ENCODE results near the gene TSPYL2.
A peak's percentile ranks its signal among the peaks of the same experiment; 100 is the strongest.

Gene TSPYL2

GRCh38 chrX:53081925-53082772, at the start of gene TSPYL2:
TSPYL2 (plus strand) TSS chrX:53082367; CDS start chrX:53082499, 132 bp downstream.
- DNase-seq (ENCODE audit: low spot score) = peak; percentile 92

DNA sequence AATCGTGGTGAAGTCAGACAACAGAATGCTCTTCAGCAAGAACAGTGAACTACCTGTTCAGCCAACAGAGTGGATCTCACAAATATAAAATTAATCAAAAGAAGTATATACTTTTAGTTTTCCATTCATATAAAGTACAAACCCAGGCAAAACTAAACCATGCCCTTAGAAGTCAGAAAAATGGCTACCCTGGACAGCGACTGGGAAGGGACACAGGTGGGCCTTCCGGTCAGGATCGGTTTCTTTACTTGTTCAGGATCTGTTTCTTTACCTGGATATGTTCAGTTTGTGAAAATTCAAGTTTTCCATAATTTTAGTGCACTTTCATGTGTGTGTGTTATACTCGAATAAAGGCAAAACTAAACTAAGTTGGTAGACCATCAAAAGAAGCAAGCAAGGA, 46.0 kb upstream of the TSPYL2 start:
- no peak for DNase-seq (ENCODE audit: low spot score)

- DNase-seq (ENCODE audit: low spot score) = no peak
Measured at GRCh38 chrX:53039236-53039635, 42.9 kb upstream of the TSPYL2 start.

- DNase-seq (ENCODE audit: low spot score) = no peak
Measured at GRCh38 chrX:53044995-53045394, 37.2 kb upstream of the TSPYL2 start.

- no peak for DNase-seq (ENCODE audit: low spot score)
Measured at GRCh38 chrX:53047228-53047627, 34.9 kb upstream of the TSPYL2 start.

DNA sequence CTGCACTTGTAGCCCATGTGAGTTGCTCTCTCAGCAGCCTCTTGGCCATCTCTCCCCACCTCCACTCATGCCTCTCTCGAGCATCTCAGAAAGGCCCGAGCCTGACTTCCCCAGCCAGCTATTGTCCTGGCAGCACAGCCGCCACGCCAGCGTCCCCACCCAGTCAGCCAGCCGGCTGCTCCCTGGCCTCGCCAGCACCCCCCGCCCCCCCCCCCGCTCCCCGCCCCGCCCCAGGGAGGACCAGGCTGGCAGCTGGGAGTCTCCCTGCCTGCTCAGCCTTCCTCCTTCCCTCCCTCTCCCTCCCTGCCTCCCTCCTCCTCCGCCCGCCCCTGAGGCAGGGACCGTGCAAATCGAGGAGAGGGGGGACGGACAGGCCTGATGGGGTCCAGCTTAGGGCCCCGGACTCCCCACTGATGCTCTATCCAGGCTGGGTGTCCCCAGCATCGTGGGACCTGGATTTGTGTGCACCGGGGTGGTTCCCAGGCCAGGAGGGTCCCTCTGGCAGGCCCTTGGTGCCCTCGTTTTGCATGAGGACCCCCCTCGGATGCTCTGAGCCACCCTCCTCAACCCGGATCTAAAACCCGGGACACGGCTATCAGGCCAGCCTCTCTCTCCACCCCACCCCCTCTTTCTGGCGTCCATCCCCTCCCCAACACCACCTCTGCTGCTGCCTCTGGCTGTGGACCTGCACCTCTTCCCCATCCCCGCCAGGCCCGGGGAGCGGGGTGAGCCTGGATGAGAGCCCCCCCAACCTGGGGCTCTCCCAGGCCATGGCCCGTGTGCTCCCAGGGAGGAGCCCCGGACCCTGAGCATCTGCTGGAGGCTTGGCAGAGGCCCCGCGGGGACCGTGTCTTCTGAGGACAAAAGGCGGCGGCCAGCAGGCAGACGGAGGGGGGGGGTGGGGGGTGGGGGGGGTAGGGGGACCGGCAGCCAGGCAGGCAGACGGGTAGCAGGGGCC, 33.7 kb upstream of the TSPYL2 start, which contains the start of gene GPR173:
Gene GPR173, plus strand, starts transcription at position 621 of the 958 bp plus-strand sequence. CDS start 27,833 bp downstream, outside the sequence.
- no peak for DNase-seq (ENCODE audit: low spot score)

GRCh38 chrX:53049127-53049517, 33.0 kb upstream of the TSPYL2 start:
- DNase-seq (ENCODE audit: low spot score) = no peak

DNA sequence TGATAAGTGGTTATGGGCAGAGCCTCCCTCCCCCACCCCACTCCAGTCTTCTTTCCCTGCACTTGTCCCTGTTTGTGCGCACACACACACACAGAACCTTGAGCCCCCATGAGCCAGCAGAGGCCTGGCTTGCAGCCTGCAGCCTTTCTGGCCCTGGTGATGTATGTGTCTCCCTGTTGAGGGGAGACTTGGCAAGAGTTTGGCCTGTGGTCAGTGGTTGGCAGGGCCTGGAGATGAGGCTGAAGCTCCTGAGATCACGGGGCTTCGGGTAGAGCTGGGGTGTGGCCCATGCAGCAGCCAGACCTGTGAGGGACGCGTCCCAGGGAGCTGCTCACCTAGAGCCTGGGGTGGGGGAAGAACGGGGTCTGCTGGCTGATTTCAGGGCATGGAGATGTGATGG, 31.3 kb upstream of the TSPYL2 start:
- no peak for DNase-seq (ENCODE audit: low spot score)

- no peak for DNase-seq (ENCODE audit: low spot score)
Measured at GRCh38 chrX:53055244-53055849, 26.8 kb upstream of the TSPYL2 start.

GRCh38 chrX:53056292-53056691, 25.9 kb upstream of the TSPYL2 start:
- DNase-seq (ENCODE audit: low spot score) = no peak

DNA sequence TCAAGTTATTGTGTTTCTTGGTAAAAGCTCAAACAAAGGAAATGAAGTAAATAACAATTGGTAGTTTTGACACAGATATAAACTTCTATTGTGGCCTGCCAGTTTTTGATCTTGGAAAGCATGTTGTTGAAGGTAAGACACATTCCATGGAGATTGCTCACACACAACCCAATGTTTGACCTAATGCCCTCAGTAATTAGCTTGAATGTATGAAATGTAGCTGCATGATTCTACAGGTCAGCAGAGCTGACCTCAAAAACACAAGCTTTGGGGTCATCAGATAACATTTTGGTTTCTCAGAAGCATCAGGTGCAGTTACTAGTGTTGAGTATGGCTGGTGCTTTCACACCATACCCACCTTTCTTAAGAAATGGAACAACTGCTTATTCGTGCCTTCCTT, 17.1 kb upstream of the TSPYL2 start:
- no peak for DNase-seq (ENCODE audit: low spot score)

DNA sequence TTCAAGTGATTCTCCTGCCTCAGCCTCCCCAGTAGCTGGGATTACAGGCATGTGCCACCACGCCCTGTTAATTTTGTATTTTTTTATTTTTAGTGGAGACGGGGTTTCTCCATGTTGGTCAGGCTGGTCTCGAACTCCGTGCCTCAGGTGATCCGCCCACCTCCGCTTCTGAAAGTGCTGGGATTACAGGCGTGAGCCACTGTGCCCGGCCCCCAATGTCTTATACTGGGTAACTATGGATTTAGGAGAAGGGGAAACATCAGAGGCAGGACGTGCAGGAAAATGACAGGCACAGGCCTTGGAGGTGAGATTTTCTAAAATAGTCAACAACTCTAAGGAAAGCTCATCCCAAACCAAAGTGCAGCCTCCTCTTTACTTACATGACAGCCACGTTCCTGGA, 11.1 kb upstream of the TSPYL2 start:
- no peak for DNase-seq (ENCODE audit: low spot score)

- DNase-seq (ENCODE audit: low spot score) = peak; percentile 82
Measured at GRCh38 chrX:53071604-53072417, 10.4 kb upstream of the TSPYL2 start.

GRCh38 chrX:53072418-53073114, 9.6 kb upstream of the TSPYL2 start:
- no peak for DNase-seq (ENCODE audit: low spot score)

DNA sequence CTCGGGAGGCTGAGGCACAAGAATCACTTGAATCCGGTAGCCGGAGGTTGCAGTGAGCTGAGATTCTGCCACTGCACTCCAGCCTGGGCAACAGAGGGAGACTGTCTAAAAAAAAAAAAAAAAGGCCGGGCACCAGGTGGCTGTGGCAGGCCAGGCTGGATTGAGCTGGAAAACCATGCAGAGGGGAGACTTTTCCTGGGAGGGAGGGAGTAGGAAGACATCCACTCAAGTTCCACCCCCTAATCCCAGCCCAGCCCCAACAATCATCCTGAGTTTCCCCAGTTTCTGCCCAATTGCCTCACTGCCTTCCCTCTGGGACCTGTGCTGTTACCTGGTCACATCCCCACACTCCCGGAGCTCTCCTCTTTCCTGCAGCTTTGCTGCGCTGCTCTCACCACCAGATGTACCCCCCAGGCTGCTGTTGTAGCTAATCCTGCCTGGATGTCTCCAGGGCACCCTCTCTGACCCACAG, 9.0 kb upstream of the TSPYL2 start:
- DNase-seq (ENCODE audit: low spot score) = no peak

- DNase-seq (ENCODE audit: low spot score) = no peak
Measured at GRCh38 chrX:53075011-53075410, 7.2 kb upstream of the TSPYL2 start.

DNA sequence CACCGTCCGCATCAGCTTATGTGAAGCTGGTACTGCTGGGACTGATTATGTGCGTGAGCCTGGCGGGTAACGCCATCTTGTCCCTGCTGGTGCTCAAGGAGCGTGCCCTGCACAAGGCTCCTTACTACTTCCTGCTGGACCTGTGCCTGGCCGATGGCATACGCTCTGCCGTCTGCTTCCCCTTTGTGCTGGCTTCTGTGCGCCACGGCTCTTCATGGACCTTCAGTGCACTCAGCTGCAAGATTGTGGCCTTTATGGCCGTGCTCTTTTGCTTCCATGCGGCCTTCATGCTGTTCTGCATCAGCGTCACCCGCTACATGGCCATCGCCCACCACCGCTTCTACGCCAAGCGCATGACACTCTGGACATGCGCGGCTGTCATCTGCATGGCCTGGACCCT, 5.5 kb upstream of the TSPYL2 start:
- no peak for DNase-seq (ENCODE audit: low spot score)

- no peak for DNase-seq (ENCODE audit: low spot score)
Measured at GRCh38 chrX:53077207-53078197, 4.7 kb upstream of the TSPYL2 start.

DNA sequence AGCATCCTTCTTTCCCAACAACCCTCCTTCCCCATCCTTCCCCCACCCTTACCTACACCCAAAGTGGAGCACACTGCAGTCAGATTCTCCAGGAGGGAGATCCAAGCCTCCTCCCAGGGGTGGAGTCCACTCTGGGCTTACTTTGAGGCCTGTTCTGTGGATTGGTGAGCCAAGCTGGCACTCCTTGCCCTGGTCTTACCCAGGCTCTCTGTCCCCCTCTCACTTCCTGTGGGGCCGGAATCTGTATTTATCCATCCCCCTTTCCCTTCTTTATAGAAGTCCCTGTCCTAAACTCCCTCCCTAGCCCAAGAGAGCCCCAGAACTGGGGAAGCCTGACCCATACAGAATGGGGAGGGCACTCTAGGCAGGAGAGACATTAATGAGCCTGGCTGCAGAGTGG, 3.2 kb upstream of the TSPYL2 start:
- DNase-seq (ENCODE audit: low spot score) = no peak

Measured in activated CD4-positive, alpha-beta T cell treated with anti-CD3 and anti-CD28 coated beads, Interleukin-2, Interleukin-4, amounts not matched to agents 100 ng/mL and 50 ng/mL, durations not matched to agents 16 hours and 8 hours (primary cell).